GM12878 (cell line): ENCODE data around the gene NMB. TPM values are rescaled to one million over a fixed set of nuclear protein-coding genes. Genes with fewer than 3 reads are reported as not detected.

Source experiments
- ATAC-seq: fragments of 200-7000 bp; cut with Tn5 transposase; 3 replicates; pipeline ENCODE4 v1.9.1; 2020; ENCODE audit warnings: mild to moderate bottlenecking, moderate library complexity
- BruUV-seq: library from RNA; stranded (reverse); fragments of 400-500 nt; replicated peaks from 2 replicates; lab custom pipeline; 2021; lab: Mats Ljungman, UMichigan
- CTCF ChIA-PET: fragments of 300-600 bp; sonication (Branson Sonifier 250); formaldehyde crosslinking; extraction: SDS; loops from one replicate; lab custom pipeline; 2021; ENCODE audit warnings: inconsistent platforms; lab: Yijun Ruan, JAX
- POLR2A ChIA-PET: fragments of 350-600 bp; formaldehyde crosslinking; extraction: SDS; loops from one replicate; lab custom pipeline; 2021; ENCODE audit warnings: inconsistent platforms; lab: Charles Lee
- RAD21 ChIA-PET: fragments of 300-600 bp; sonication (Branson Sonifier 250); formaldehyde crosslinking; loops from one replicate; lab custom pipeline; 2023; ENCODE audit warnings: antibody characterized with exemption; ENCODE audit not compliant: unreplicated experiment; lab: Charles Lee
- SMC1A ChIA-PET: fragments of 300-600 bp; sonication (Branson Sonifier 250); formaldehyde crosslinking; loops from one replicate; lab custom pipeline; 2023; ENCODE audit not compliant: unreplicated experiment, uncharacterized antibody; lab: Charles Lee
- DNase-seq: peaks from one replicate; pipeline ENCODE4 v3.0.0-alpha.2; 2011; ENCODE audit warnings: low read depth, low spot score
- FAIRE-seq: peaks from 3 replicates; lab custom pipeline; 2011; peaks lifted over from hg19 to GRCh38; lab: Jason Lieb, UNC
- H2AFZ ChIP-seq: 2 replicates; pipeline ENCODE4 v1.6.0; 2011; ENCODE audit warnings: low read depth, low read length, control low read depth; ENCODE audit not compliant: control insufficient read depth
- H3K27ac ChIP-seq: 2 replicates; pipeline ENCODE4 v1.5.1; 2011; ENCODE audit warnings: control low read depth; ENCODE audit not compliant: control insufficient read depth, insufficient read depth
- H3K27me3 ChIP-seq, 2 experiments: replicated peaks in 1 of 2; 2 replicates each; pipeline versions ENCODE4 v1.6.0 to v1.6.1; 2011; ENCODE audit warnings: low read length in 1 of 2; ENCODE audit not compliant: control insufficient read depth in 2 of 2, insufficient read depth in 2 of 2
- H3K36me3 ChIP-seq, 2 experiments: 2 replicates each; pipeline ENCODE4 v1.5.1; 2011; ENCODE audit warnings: low read length in 1 of 2; ENCODE audit not compliant: control insufficient read depth in 2 of 2, insufficient read depth in 2 of 2
- H3K4me1 ChIP-seq: 2 replicates; pipeline ENCODE4 v1.6.1; 2011; ENCODE audit warnings: mild to moderate bottlenecking, low read length, moderate library complexity, mixed read lengths; ENCODE audit not compliant: control insufficient read depth, insufficient read depth
- H3K4me2 ChIP-seq: 2 replicates; pipeline ENCODE4 v1.6.0; 2011; ENCODE audit warnings: control low read depth; ENCODE audit not compliant: control insufficient read depth, insufficient read depth
- H3K4me3 ChIP-seq: fragments of 200-600 bp; sonication (generic); 2 replicates; pipeline ENCODE4 v1.5.1; 2016
- H3K79me2 ChIP-seq: 2 replicates; pipeline ENCODE4 v1.6.0; 2011; ENCODE audit warnings: low read length; ENCODE audit not compliant: control insufficient read depth, insufficient read depth
- H3K9ac ChIP-seq: 2 replicates; pipeline ENCODE4 v1.8.0; 2011; ENCODE audit warnings: low read length, control low read depth, mixed read lengths; ENCODE audit not compliant: control insufficient read depth, insufficient read depth
- H3K9me3 ChIP-seq: replicated peaks from 3 replicates; pipeline ENCODE4 v1.5.1; 2011; ENCODE audit warnings: mild to moderate bottlenecking, low read length; ENCODE audit not compliant: control insufficient read depth, insufficient read depth
- H4K20me1 ChIP-seq: 2 replicates; pipeline ENCODE4 v1.6.0; 2011; ENCODE audit not compliant: control insufficient read depth, insufficient read depth
- DPF2 ChIP-seq: fragments of 450-650 bp; IDR thresholded peaks from 2 replicates; pipeline ENCODE4 v1.6.1; 2017; ENCODE audit warnings: mild to moderate bottlenecking
- EED ChIP-seq: sonication (generic); IDR thresholded peaks from 2 replicates; pipeline ENCODE4 v1.6.1; 2016; ENCODE audit warnings: antibody characterized with exemption, low read depth
- IKZF2 ChIP-seq, 2 experiments: fragments of 450-650 bp; IDR thresholded peaks; 2 replicates each; pipeline ENCODE4 v1.6.1; 2017; ENCODE audit warnings: mild to moderate bottlenecking in 2 of 2, moderate library complexity in 2 of 2
- KAT2A ChIP-seq: conservative IDR thresholded peaks from 2 replicates; pipeline ENCODE4 v1.6.1; 2011; ENCODE audit warnings: low read depth, low read length; ENCODE audit not compliant: control insufficient read depth
- NR2C1 ChIP-seq: fragments of 450-650 bp; IDR thresholded peaks from 2 replicates; pipeline ENCODE4 v1.6.1; 2017; ENCODE audit warnings: antibody characterized with exemption, mild to moderate bottlenecking, moderate library complexity
- PAX5 ChIP-seq: IDR thresholded peaks from 2 replicates; pipeline ENCODE4 v1.6.1; 2011; ENCODE audit warnings: low read depth, low read length, borderline replicate concordance
- PML ChIP-seq: IDR thresholded peaks from 2 replicates; pipeline ENCODE4 v1.6.1; 2012; ENCODE audit warnings: low read length, inconsistent platforms
- PRDM15 ChIP-seq: fragments of 450-650 bp; formaldehyde crosslinking; IDR thresholded peaks from 2 replicates; pipeline ENCODE4 v1.4.0; 2020; ENCODE audit warnings: mild to moderate bottlenecking, moderate library complexity
- RELA ChIP-seq: fragments of 450-650 bp; IDR thresholded peaks from 2 replicates; pipeline ENCODE4 v1.8.0; 2014; ENCODE audit warnings: borderline replicate concordance; ENCODE audit not compliant: partially characterized antibody
- RFX5 ChIP-seq: IDR thresholded peaks from 2 replicates; pipeline ENCODE4 v1.6.1; 2011; ENCODE audit warnings: low read depth, low read length, improper control_type of control experiment
- SMARCA5 ChIP-seq: fragments of 450-650 bp; IDR thresholded peaks from 2 replicates; pipeline ENCODE4 v1.6.1; 2017; ENCODE audit warnings: mild to moderate bottlenecking
- TCF12 ChIP-seq: IDR thresholded peaks from 2 replicates; pipeline ENCODE4 v1.6.1; 2011; ENCODE audit warnings: low read depth, mild to moderate bottlenecking, low read length
- WGBS: methylation state at CpG from one replicate; pipeline ENCODE4 v1.1.6; 2016; ENCODE audit warnings: low lambda C conversion rate; ENCODE audit not compliant: insufficient replicate concordance, insufficient coverage; ENCODE audit errors: missing lambda C conversion rate; 5-methylcytosine and 5-hydroxymethylcytosine counted together
- in situ Hi-C: fragments of 300-500 bp; cut with MboI; formaldehyde crosslinking; loops from 9 replicates; pipeline ENCODE4 v1.14.3; 2018; ENCODE audit warnings: mixed read lengths
- intact Hi-C: fragments of 100-400 bp; cut with micrococcal nuclease; formaldehyde crosslinking; loops from one replicate; pipeline ENCODE4 v1.14.2; 2022; ENCODE audit not compliant: unreplicated experiment
- polyA plus RNA-seq, 11 experiments: library from polyadenylated mRNA; depleted of rRNA in 4 of 11; unstranded in 6 of 11; stranded (reverse) in 5 of 11; fragments of >200 nt; fragmentation: Nextera tagmentation in 4 of 11; fragmentation: Illumina TruSeq in 1 of 11; extraction: Ambion mirVana in 4 of 11; extraction: Trizol in 1 of 11; gene quantifications; 1 replicate in 1 of 11; 2 replicates in 10 of 11; pipeline versions ENCODE4 v1.2.1 to v1.2.3, GENCODE V29; 2011 to 2016; ENCODE audit warnings: inconsistent platforms in 2 of 11, missing spikeins in 2 of 11, low read depth in 1 of 11
- total RNA-seq, 4 experiments: library from RNA; depleted of rRNA in 3 of 4; stranded (reverse); fragments of >200 nt in 3 of 4; fragmentation: Illumina TruSeq in 1 of 4; extraction: Trizol in 1 of 4; gene quantifications; 2 replicates each; pipeline versions ENCODE4 v1.2.1 to v1.2.3, GENCODE V29; 2013 to 2021
- TF ChIP-seq, protein P1 (sequence below): IDR thresholded peaks from 2 replicates; pipeline ENCODE4 v1.6.1; 2011; ENCODE audit warnings: low read depth, mild to moderate bottlenecking, low read length, moderate library complexity, borderline replicate concordance; ENCODE audit errors: extremely low read depth
- TF ChIP-seq, protein P2 (sequence below): IDR thresholded peaks from 2 replicates; pipeline ENCODE4 v1.6.1; 2011; ENCODE audit warnings: low read depth, low read length, improper control_type of control experiment, borderline replicate concordance

Gene NMB
- total and polyA plus RNA-seq, 10 of the 15 experiments (the other 5 are each of a cell fraction or from before 2014, with no cell fraction given) = 0.32 to 4.1 (median 1.6) TPM

- no peak for FAIRE-seq
- Histone ChIP-seq H3K27ac (no peak overlapping the region), H3K9me3 (peaks cover 25% of the 10 kb centered on the region), H3K27me3 (no peaks in the 10 kb centered on the region), H3K79me2 (no peaks in the 10 kb centered on the region), H2AFZ (no peak overlapping the region), H3K4me2 (no peak overlapping the region), H4K20me1 (no peaks in the 10 kb centered on the region)
- ChIA-PET CTCF (interaction anchor here (1.6 to 1.9 kb wide), 2 partner anchors 54 to 220 kb away, joined by 5 to 6 read pairs; no protein-coding TSS in a partner anchor), RAD21 (interaction anchor here (1.0 kb wide), 1 partner anchor 29 kb away, joined by 3 read pairs; the partner anchor contains the start of gene WDR73), POLR2A (interaction anchor here (0.5 to 0.6 kb wide), 2 partner anchors 11 to 1638 kb away, joined by 3 to 4 read pairs; no protein-coding TSS in a partner anchor), SMC1A (interaction anchor here (1.3 kb wide), 1 partner anchor 10 kb away, joined by 3 read pairs; no protein-coding TSS in a partner anchor)
- 89% methylated on average over 2 of the region's 2 CpGs for WGBS
- in situ Hi-C loops = no loop called here
- intact Hi-C loops = no loop called here
- no peak for ATAC-seq
- no peak for TF ChIP-seq PAX5
- TF ChIP-seq, protein P1, sequence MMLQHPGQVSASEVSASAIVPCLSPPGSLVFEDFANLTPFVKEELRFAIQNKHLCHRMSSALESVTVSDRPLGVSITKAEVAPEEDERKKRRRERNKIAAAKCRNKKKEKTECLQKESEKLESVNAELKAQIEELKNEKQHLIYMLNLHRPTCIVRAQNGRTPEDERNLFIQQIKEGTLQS = no peak
- TF ChIP-seq, protein P2, sequence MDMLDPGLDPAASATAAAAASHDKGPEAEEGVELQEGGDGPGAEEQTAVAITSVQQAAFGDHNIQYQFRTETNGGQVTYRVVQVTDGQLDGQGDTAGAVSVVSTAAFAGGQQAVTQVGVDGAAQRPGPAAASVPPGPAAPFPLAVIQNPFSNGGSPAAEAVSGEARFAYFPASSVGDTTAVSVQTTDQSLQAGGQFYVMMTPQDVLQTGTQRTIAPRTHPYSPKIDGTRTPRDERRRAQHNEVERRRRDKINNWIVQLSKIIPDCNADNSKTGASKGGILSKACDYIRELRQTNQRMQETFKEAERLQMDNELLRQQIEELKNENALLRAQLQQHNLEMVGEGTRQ = no peak
- TF ChIP-seq PML = no peak
- no peak for TF ChIP-seq EED
- TF ChIP-seq TCF12 = no peak
- no peak for TF ChIP-seq KAT2A
- TF ChIP-seq RFX5 = no peak
- no peak for TF ChIP-seq PRDM15 (CRISPR knock-in tag)
- no peak for TF ChIP-seq IKZF2 (IDR thresholded peaks at IDR 0.05)
- TF ChIP-seq RELA = no peak
- no peak for TF ChIP-seq DPF2
- no peak for TF ChIP-seq NR2C1
- no peak for TF ChIP-seq SMARCA5
- TF ChIP-seq, all 136 proteins: peak for 0
- DNase-seq = no peak
- H3K4me3 ChIP-seq = no peak overlapping the region
- no peaks in the 10 kb centered on the region for H3K4me1 ChIP-seq
- no peak overlapping the region for H3K9ac ChIP-seq
- BruUV-seq = no TSS peak
- peaks cover 1 to 10% of the 10 kb centered on the region in 2 experiments for H3K36me3 ChIP-seq
These were observed 32.9 kb downstream of the NMB start for GRCh38 chr15:84625123-84625522.
